Colonic mucosa (tissue), 4 donors: ENCODE data around the gene EGR1. TPM values are rescaled to one million over a fixed set of nuclear protein-coding genes. Genes with fewer than 3 reads are reported as not detected.

ENCODE experiments used
- DNase-seq: peaks from one replicate; pipeline ENCODE4 v3.0.0-alpha.2; 2020
- H3K27ac ChIP-seq: fragments of 200-600 bp; one replicate; pipeline ENCODE4 v1.8.0; 2021
- H3K27me3 ChIP-seq: fragments of 200-600 bp; one replicate; pipeline ENCODE4 v1.8.0; 2021
- H3K36me3 ChIP-seq: fragments of 200-600 bp; one replicate; pipeline ENCODE4 v1.8.0; 2021
- H3K4me1 ChIP-seq: fragments of 200-600 bp; one replicate; pipeline ENCODE4 v1.8.0; 2021; ENCODE audit warnings: mild to moderate bottlenecking
- H3K4me3 ChIP-seq: fragments of 200-600 bp; one replicate; pipeline ENCODE4 v1.8.0; 2021
- H3K9ac ChIP-seq, 2 donors: one replicate each; pipeline ENCODE4 v1.7.0; 2013; ENCODE audit warnings: control low read depth in 2 of 2, low read depth in 2 of 2, low read length in 2 of 2
- H3K9me3 ChIP-seq: fragments of 200-600 bp; one replicate; pipeline ENCODE4 v1.8.0; 2021
- intact Hi-C: fragments of 100-400 bp; cut with DNase I; formaldehyde crosslinking; loops from one replicate; pipeline ENCODE4 v1.14.1; 2022
- total RNA-seq, 2 donors: library from RNA; stranded (reverse); fragmentation: NEBNext Ultra II Directional in 1 of 2; extraction: Animal tissue kit (Norgen Biotek cat#: 25700) in 1 of 2; gene quantifications; one replicate each; pipeline ENCODE4 v1.2.1, GENCODE V29; 2021
- TF ChIP-seq, protein P1 (sequence below): fragments of 200-600 bp; IDR thresholded peaks from one replicate; pipeline ENCODE4 v1.8.0; 2022; ENCODE audit warnings: antibody characterized with exemption, mild to moderate bottlenecking
- donor health status: healthy.
- donor health status: DM: no; HTN: no; CAD: no.
- donor health status: DM: no; HTN: no; CAD: no.

The EGR1 gene
- total RNA-seq, 2 donors from 2014 or later, result 6.7 to 73.9 TPM

DNA sequence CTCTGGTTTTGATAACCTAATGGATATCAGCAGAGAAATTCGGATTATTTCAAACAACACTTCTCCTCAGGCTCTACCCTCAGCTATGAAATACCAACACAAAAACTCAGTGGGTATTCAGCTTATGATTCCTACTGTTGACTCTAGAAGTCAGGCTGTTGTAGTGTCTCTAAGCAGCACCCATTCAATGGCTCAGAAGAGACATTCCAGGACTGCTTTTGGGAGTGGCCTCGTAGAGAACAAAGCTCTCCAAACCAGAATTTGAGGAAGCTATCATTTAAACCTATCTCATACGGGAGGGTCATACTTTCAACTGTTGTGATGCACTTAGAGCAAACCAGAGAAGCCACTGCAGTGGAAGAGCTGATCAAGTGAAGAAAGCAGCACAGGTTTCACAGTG lies 43.7 kb downstream of the EGR1 start:
- TF ChIP-seq, protein P1, sequence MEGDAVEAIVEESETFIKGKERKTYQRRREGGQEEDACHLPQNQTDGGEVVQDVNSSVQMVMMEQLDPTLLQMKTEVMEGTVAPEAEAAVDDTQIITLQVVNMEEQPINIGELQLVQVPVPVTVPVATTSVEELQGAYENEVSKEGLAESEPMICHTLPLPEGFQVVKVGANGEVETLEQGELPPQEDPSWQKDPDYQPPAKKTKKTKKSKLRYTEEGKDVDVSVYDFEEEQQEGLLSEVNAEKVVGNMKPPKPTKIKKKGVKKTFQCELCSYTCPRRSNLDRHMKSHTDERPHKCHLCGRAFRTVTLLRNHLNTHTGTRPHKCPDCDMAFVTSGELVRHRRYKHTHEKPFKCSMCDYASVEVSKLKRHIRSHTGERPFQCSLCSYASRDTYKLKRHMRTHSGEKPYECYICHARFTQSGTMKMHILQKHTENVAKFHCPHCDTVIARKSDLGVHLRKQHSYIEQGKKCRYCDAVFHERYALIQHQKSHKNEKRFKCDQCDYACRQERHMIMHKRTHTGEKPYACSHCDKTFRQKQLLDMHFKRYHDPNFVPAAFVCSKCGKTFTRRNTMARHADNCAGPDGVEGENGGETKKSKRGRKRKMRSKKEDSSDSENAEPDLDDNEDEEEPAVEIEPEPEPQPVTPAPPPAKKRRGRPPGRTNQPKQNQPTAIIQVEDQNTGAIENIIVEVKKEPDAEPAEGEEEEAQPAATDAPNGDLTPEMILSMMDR, result no peak
- Histone ChIP-seq H3K9ac (no peak overlapping the region), H3K27me3 (no peaks in the 10 kb centered on the region), H3K4me3 (no peak overlapping the region), H3K27ac (no peak overlapping the region), H3K9me3 (no peaks in the 10 kb centered on the region), H3K4me1 (no peaks in the 10 kb centered on the region), H3K36me3 (no peaks in the 10 kb centered on the region)
- DNase-seq, result no peak
- intact Hi-C loops, result no loop called here

DNA sequence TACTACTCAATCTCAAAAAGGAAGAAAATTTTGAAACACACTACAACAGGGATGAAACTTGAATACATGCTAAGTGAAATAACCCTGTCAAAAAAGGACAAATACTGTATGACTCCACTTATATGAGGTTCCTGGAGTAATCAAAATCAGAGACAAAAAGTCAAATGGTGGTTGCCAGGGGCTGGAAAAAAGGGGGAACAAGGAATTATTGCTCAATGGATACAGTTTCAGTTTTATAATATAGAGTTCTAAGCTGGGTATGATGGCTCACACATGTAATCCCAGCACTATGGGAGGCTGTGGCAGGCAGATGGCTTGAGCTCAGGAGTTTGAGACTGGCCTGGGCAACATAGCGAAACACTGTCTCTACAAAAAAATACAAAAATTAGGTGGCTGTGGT lies 48.7 kb downstream of the EGR1 start:
- TF ChIP-seq, protein P1, result no peak
- no peak for DNase-seq
- Histone ChIP-seq H3K27me3 (no peaks in the 10 kb centered on the region), H3K36me3 (peaks cover 5% of the 10 kb centered on the region), H3K9me3 (no peaks in the 10 kb centered on the region), H3K4me1 (no peaks in the 10 kb centered on the region), H3K27ac (no peak overlapping the region), H3K9ac (no peak overlapping the region), H3K4me3 (no peak overlapping the region)
- intact Hi-C loops, result no loop called here

DNA sequence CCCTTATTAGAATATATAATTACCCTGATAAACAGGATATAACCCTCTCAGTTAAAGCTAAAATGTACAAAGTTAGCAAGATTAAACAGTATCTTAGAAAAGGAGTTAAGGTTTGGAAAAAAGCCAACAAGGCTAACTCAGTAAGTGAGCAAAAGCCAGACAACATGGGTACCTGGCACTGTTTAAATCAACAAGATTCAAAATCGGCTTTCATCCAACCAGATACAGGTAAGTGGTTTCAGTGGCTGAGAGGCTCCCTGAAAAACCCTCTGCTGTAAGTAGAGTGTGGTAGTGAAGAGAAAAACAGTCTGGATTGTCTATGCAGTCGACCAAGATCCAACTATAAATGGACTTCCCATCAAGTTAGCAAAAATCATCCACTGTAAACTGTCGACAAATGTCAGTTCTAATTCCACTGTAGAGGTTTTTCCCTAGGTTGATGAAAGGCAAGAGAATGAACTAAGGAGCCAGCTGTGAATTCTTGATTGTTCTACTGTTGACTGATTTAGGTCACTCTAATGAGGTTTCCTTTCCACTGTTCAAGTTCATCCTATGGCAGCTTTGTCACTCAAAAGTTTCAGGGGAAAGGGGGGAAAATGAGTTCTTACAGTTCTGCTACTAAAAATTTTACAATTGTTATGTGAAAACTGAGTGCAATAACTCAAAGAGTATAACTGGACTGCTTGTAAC lies 50.4 kb downstream of the EGR1 start:
- Histone ChIP-seq H3K9me3 (no peaks in the 10 kb centered on the region), H3K4me1 (no peaks in the 10 kb centered on the region), H3K27me3 (no peaks in the 10 kb centered on the region), H3K36me3 (peaks cover 5% of the 10 kb centered on the region), H3K27ac (no peak overlapping the region), H3K4me3 (no peak overlapping the region), H3K9ac (no peak overlapping the region)
- intact Hi-C loops, result no loop called here
- TF ChIP-seq, protein P1, result no peak
- DNase-seq, result no peak

DNA sequence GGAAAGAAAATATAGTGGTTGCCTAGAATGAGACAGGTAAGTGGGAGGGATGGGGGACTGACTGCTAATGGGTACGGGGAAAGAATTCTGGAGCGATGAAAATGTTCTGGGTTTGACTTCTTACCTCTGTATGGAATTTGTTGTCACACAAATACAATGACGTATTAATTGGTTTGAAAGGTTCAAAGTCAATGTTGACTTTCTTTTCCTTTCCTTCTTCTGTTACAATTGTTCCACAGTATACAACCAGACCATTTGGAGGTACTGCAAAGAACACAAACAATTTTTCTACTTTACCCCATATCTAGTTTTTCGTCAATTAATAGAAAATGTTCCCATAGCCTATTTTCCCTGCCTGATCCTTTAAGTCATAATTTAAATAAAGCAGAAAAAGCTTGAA lies 52.2 kb downstream of the EGR1 start:
- Histone ChIP-seq H3K27me3 (no peaks in the 10 kb centered on the region), H3K9ac (no peak overlapping the region), H3K9me3 (no peaks in the 10 kb centered on the region), H3K4me3 (no peak overlapping the region), H3K27ac (no peak overlapping the region), H3K4me1 (no peaks in the 10 kb centered on the region), H3K36me3 (peaks cover 5% of the 10 kb centered on the region)
- no peak for DNase-seq
- intact Hi-C loops, result no loop called here
- TF ChIP-seq, protein P1, result no peak

Other genes starting within 250 kb of the EGR1 start
- 1 to 10 TPM in 1 of 2 donors, under 1 TPM in 1; 0.72 to 1.8 TPM for gene GFRA3, start 190.9 kb upstream of the EGR1 start, total RNA-seq
- 10 to 100 TPM in 1 of 2 donors, 1 to 10 TPM in 1; 4.3 to 10.2 TPM for gene CDC25C, start 133.7 kb upstream of the EGR1 start, total RNA-seq
- 10 to 100 TPM; 14.8 to 18.6 TPM for gene FAM53C, start 127.2 kb upstream of the EGR1 start, total RNA-seq
- gene KDM3B, start 112.8 kb upstream of the EGR1 start, total RNA-seq, result 10 to 100 TPM; 62.3 to 77.5 TPM
- 1 to 10 TPM in 1 of 2 donors, under 1 TPM in 1; 0.42 to 3.2 TPM for gene REEP2, start 26.4 kb upstream of the EGR1 start, total RNA-seq
- 10 to 100 TPM; 81.5 to 96.2 TPM for gene ETF1, start 77.8 kb downstream of the EGR1 start, total RNA-seq
- gene HSPA9, start 109.9 kb downstream of the EGR1 start, total RNA-seq, result 100 to 1,000 TPM; 196 to 289 TPM